Smooth muscle cell (in vitro differentiated cells): ENCODE data around the gene XPA. TPM values are rescaled to one million over a fixed set of nuclear protein-coding genes. Genes with fewer than 3 reads are reported as not detected.

Experiments used
- DNase-seq: peaks from one replicate; lab custom pipeline; 2025; ENCODE audit not compliant: unreplicated experiment; lab: John Stamatoyannopoulos, UW
- H2AFZ ChIP-seq: fragments of 200-600 bp; sonication (generic); 2 replicates; pipeline ENCODE4 v1.6.0; 2016; ENCODE audit warnings: antibody characterized with exemption, low read depth, mild to moderate bottlenecking
- H3F3A ChIP-seq: fragments of 200-600 bp; sonication (generic); 2 replicates; pipeline ENCODE4 v1.6.0; 2017; ENCODE audit warnings: antibody characterized with exemption, low read depth
- H3K27ac ChIP-seq: fragments of 200-600 bp; sonication (generic); 2 replicates; pipeline ENCODE4 v1.5.1; 2016; ENCODE audit warnings: low read depth, mild to moderate bottlenecking
- H3K27me3 ChIP-seq: fragments of 200-600 bp; sonication (generic); 2 replicates; pipeline ENCODE4 v1.6.1; 2016; ENCODE audit warnings: low read depth, mild to moderate bottlenecking
- H3K36me3 ChIP-seq: fragments of 200-600 bp; sonication (generic); 2 replicates; pipeline ENCODE4 v1.5.1; 2016; ENCODE audit warnings: low read depth
- H3K4me1 ChIP-seq: fragments of 200-600 bp; sonication (generic); 2 replicates; pipeline ENCODE4 v1.5.1; 2016; ENCODE audit warnings: low read depth
- H3K4me2 ChIP-seq: fragments of 200-600 bp; sonication (generic); 2 replicates; pipeline ENCODE4 v1.6.0; 2016; ENCODE audit warnings: mild to moderate bottlenecking
- H3K4me3 ChIP-seq: fragments of 200-600 bp; sonication (generic); 2 replicates; pipeline ENCODE4 v1.5.1; 2016; ENCODE audit warnings: mild to moderate bottlenecking
- H3K79me2 ChIP-seq: fragments of 200-600 bp; sonication (generic); 2 replicates; pipeline ENCODE4 v1.6.0; 2016; ENCODE audit warnings: low read depth, mild to moderate bottlenecking
- H3K9ac ChIP-seq: fragments of 200-600 bp; sonication (generic); 2 replicates; pipeline ENCODE4 v1.6.0; 2016; ENCODE audit warnings: low read depth
- H3K9me3 ChIP-seq: fragments of 200-600 bp; sonication (generic); replicated peaks from 2 replicates; pipeline ENCODE4 v1.5.1; 2016; ENCODE audit warnings: low read depth
- H4K20me1 ChIP-seq: fragments of 200-600 bp; sonication (generic); 2 replicates; pipeline ENCODE4 v1.6.0; 2016; ENCODE audit warnings: low read depth
- CTCF ChIP-seq: fragments of 200-600 bp; sonication (generic); IDR thresholded peaks from 2 replicates; pipeline ENCODE4 v1.5.1; 2017; ENCODE audit warnings: borderline replicate concordance, mild to moderate bottlenecking, antibody characterized with exemption; ENCODE audit not compliant: insufficient read depth, poor library complexity, severe bottlenecking
- WGBS: methylation state at CpG from one replicate; pipeline ENCODE4 v1.1.7; 2016; ENCODE audit warnings: low lambda C conversion rate; 5-methylcytosine and 5-hydroxymethylcytosine counted together
- polyA plus RNA-seq: library from polyadenylated mRNA; unstranded; fragments of >200 nt; fragmentation: Nextera tagmentation; extraction: Ambion mirVana; gene quantifications from 2 replicates; pipeline ENCODE4 v1.2.1, GENCODE V29; 2016
- total RNA-seq: library from RNA; depleted of rRNA; stranded (reverse); fragments of >200 nt; gene quantifications from 2 replicates; pipeline ENCODE4 v1.2.3, GENCODE V29; 2014

XPA gene
- total and polyA plus RNA-seq, 2 experiments from 2014 or later = 7.5 to 9.7 TPM

- DNase-seq = no peak
- TF ChIP-seq CTCF = no peak
- Histone ChIP-seq H3K27me3 (no peaks in the 10 kb centered on the region), H3K4me2 (no peak overlapping the region), H4K20me1 (no peaks in the 10 kb centered on the region), H2AFZ (no peak overlapping the region), H3K79me2 (no peaks in the 10 kb centered on the region), H3K9me3 (no peaks in the 10 kb centered on the region), H3F3A (no peaks in the 10 kb centered on the region), H3K36me3 (peaks cover 51% of the 10 kb centered on the region), H3K4me1 (no peaks in the 10 kb centered on the region), H3K4me3 (no peak overlapping the region), H3K9ac (no peak overlapping the region), H3K27ac (no peak overlapping the region)
- 96% methylated on average over 5 of the region's 5 CpGs for WGBS
These were observed 36.8 kb downstream of the XPA start for GRCh38 chr9:97660340-97660739.

GRCh38 chr9:97659771-97660170 is 37.4 kb downstream of the XPA start:
- Histone ChIP-seq H3K9me3 (no peaks in the 10 kb centered on the region), H4K20me1 (no peaks in the 10 kb centered on the region), H3K27me3 (no peaks in the 10 kb centered on the region), H3K27ac (no peak overlapping the region), H3K4me2 (no peak overlapping the region), H3K9ac (no peak overlapping the region), H3K4me3 (no peak overlapping the region), H3K36me3 (peaks cover 50% of the 10 kb centered on the region), H2AFZ (no peak overlapping the region), H3K4me1 (no peaks in the 10 kb centered on the region), H3K79me2 (no peaks in the 10 kb centered on the region), H3F3A (no peaks in the 10 kb centered on the region)
- no peak for TF ChIP-seq CTCF
- WGBS = 97% methylated on average over 3 of the region's 3 CpGs
- no peak for DNase-seq

- TF ChIP-seq CTCF = no peak
- H4K20me1 ChIP-seq = no peaks in the 10 kb centered on the region
- H3K9me3 ChIP-seq = no peaks in the 10 kb centered on the region
- H3K36me3 ChIP-seq = peaks cover 55% of the 10 kb centered on the region
- H3K4me3 ChIP-seq = no peak overlapping the region
- H3K4me1 ChIP-seq = no peaks in the 10 kb centered on the region
- no peak overlapping the region for H3K9ac ChIP-seq
- 89% methylated on average over 1 of the region's 1 CpG for WGBS
- H3F3A ChIP-seq = no peaks in the 10 kb centered on the region
- H3K27ac ChIP-seq = no peak overlapping the region
- H3K4me2 ChIP-seq = no peak overlapping the region
- DNase-seq = no peak
- no peaks in the 10 kb centered on the region for H3K27me3 ChIP-seq
- H2AFZ ChIP-seq = no peak overlapping the region
- H3K79me2 ChIP-seq = no peaks in the 10 kb centered on the region
These were observed 38.4 kb downstream of the XPA start for GRCh38 chr9:97658707-97659106.

GRCh38 chr9:97651646-97652045 is 45.5 kb downstream of the XPA start:
- Histone ChIP-seq H3F3A (no peaks in the 10 kb centered on the region), H4K20me1 (peaks cover 10% of the 10 kb centered on the region)
- 91% methylated on average over 3 of the region's 3 CpGs for WGBS

More at GRCh38 chr9:97651646-97652045, 45.5 kb downstream of the XPA start:
- H3K9ac ChIP-seq = no peak overlapping the region
- H3K27me3 ChIP-seq = no peaks in the 10 kb centered on the region
- no peak overlapping the region for H3K4me2 ChIP-seq
- H3K27ac ChIP-seq = no peak overlapping the region
- no peak overlapping the region for H3K4me3 ChIP-seq
- no peak overlapping the region for H2AFZ ChIP-seq
- no peak for TF ChIP-seq CTCF
- H3K36me3 ChIP-seq = peaks cover 57% of the 10 kb centered on the region
- no peaks in the 10 kb centered on the region for H3K9me3 ChIP-seq
- no peak for DNase-seq
- no peaks in the 10 kb centered on the region for H3K79me2 ChIP-seq
- no peaks in the 10 kb centered on the region for H3K4me1 ChIP-seq
